Measurements from ENCODE around the gene SLC22A15. TPM values are rescaled to one million over a fixed set of nuclear protein-coding genes. Genes with fewer than 3 reads are reported as not detected.

SLC22A15 gene
- total RNA-seq, 1 donor from 2014 or later, result 5.3 TPM

- DNase-seq (ENCODE audit: low spot score, unreplicated experiment), result no peak
- Mint-ChIP-seq H3K4me3 (ENCODE audit: low read depth) (no peak overlapping the region), H3K27ac (no peak overlapping the region), H3K9me3 (ENCODE audit: low read depth) (peaks cover 9% of the 10 kb centered on the region), H3K4me1 (ENCODE audit: low read depth) (no peaks in the 10 kb centered on the region), H3K27me3 (no peaks in the 10 kb centered on the region), H3K36me3 (ENCODE audit: insufficient read depth) (peaks cover 2% of the 10 kb centered on the region)
- TF ChIP-seq CTCF (IDR thresholded peaks at IDR 0.05; ENCODE audit: unreplicated experiment), result no peak
Measured at GRCh38 chr1:116099379-116099778, 123.1 kb downstream of the SLC22A15 start.

DNA sequence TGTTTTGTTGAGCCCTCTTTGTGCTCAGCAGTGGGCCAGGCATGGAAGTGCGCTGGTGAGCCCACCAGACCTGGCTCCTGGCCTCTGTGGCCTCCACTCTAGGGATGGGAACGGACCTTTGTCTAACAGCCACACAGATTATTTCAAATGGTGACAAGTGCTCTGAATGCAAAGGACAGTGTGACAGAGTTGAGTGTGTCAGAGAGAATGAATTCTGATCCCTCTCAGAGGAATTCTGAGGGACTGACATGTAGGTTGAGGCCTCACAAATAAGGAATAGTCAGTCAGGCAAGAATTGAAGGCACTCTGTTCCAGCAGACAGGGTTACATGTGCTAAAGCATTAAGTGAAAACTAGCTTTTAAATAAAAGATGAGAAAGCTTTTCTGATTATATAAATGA, 123.6 kb downstream of the SLC22A15 start:
- no peak overlapping the region for H3K27ac Mint-ChIP-seq
- TF ChIP-seq CTCF (IDR thresholded peaks at IDR 0.05; ENCODE audit: unreplicated experiment), result no peak
- H3K4me3 Mint-ChIP-seq (ENCODE audit: low read depth), result no peak overlapping the region
- H3K27me3 Mint-ChIP-seq, result no peaks in the 10 kb centered on the region
- H3K4me1 Mint-ChIP-seq (ENCODE audit: low read depth), result no peaks in the 10 kb centered on the region
- peaks cover 2% of the 10 kb centered on the region for H3K36me3 Mint-ChIP-seq (ENCODE audit: insufficient read depth)
- no peak for DNase-seq (ENCODE audit: low spot score, unreplicated experiment)
- peaks cover 6% of the 10 kb centered on the region for H3K9me3 Mint-ChIP-seq (ENCODE audit: low read depth)

DNA sequence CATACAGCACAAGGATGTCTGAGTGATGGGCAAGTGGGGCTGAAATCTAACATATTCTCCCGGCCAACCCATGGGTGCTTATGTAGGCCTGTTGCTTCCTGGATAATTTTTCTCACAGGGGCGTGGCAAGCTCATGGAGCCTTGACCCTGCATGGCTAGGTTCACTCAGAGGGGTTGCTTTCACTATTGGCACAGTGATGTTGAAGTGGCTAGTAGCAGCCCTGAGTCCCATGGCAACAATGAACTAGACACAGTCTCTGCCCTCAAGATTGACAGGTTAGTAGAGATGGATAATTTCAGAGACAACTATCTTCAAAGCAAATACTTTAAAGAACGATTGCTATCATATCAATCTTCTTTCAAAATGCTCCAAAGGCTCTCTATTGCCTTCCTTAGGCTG, 128.4 kb downstream of the SLC22A15 start:
- H3K9me3 Mint-ChIP-seq (ENCODE audit: low read depth), result no peaks in the 10 kb centered on the region
- H3K27me3 Mint-ChIP-seq, result no peaks in the 10 kb centered on the region
- TF ChIP-seq CTCF (IDR thresholded peaks at IDR 0.05; ENCODE audit: unreplicated experiment), result no peak

DNA sequence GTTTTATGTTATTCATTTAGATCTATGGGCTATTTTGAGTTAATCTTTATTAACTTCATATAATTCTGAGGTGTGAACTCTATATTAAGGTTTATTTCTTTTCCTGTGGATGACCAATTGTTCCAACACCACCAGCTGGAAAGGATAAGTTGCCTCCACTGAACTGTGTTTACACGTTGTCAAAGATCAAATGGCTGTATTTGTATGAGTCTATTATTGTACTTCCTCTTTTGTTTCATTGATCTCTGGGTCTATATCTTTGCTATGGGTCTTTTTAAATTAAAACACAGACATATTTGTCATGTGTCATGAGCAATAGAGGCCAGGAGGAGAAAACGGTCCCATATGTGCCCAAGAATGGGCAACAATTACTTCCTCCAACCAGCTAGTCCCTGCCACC, 129.7 kb downstream of the SLC22A15 start:
- Mint-ChIP-seq H3K4me3 (ENCODE audit: low read depth) (no peak overlapping the region), H3K9me3 (ENCODE audit: low read depth) (no peaks in the 10 kb centered on the region), H3K27ac (no peak overlapping the region)

More for the DNA sequence above, 128.4 kb downstream of the SLC22A15 start:
- Mint-ChIP-seq H3K4me1 (ENCODE audit: low read depth) (peaks cover 4% of the 10 kb centered on the region), H3K36me3 (ENCODE audit: insufficient read depth) (no peaks in the 10 kb centered on the region), H3K27ac (no peak overlapping the region), H3K4me3 (ENCODE audit: low read depth) (no peak overlapping the region)
- no peak for DNase-seq (ENCODE audit: low spot score, unreplicated experiment)

GRCh38 chr1:116106646-116107045, 130.3 kb downstream of the SLC22A15 start:
- Mint-ChIP-seq H3K4me1 (ENCODE audit: low read depth) (peaks cover 20% of the 10 kb centered on the region), H3K4me3 (ENCODE audit: low read depth) (no peak overlapping the region), H3K27me3 (no peaks in the 10 kb centered on the region), H3K36me3 (ENCODE audit: insufficient read depth) (no peaks in the 10 kb centered on the region), H3K27ac (no peak overlapping the region), H3K9me3 (ENCODE audit: low read depth) (no peaks in the 10 kb centered on the region)
- no peak for DNase-seq (ENCODE audit: low spot score, unreplicated experiment)
- TF ChIP-seq CTCF (IDR thresholded peaks at IDR 0.05; ENCODE audit: unreplicated experiment), result no peak

More for the DNA sequence above, 129.7 kb downstream of the SLC22A15 start:
- TF ChIP-seq CTCF (IDR thresholded peaks at IDR 0.05; ENCODE audit: unreplicated experiment), result no peak
- H3K27me3 Mint-ChIP-seq, result no peaks in the 10 kb centered on the region
- peaks cover 15% of the 10 kb centered on the region for H3K4me1 Mint-ChIP-seq (ENCODE audit: low read depth)
- DNase-seq (ENCODE audit: low spot score, unreplicated experiment), result no peak
- H3K36me3 Mint-ChIP-seq (ENCODE audit: insufficient read depth), result no peaks in the 10 kb centered on the region

Data from progenitor cell of endocrine pancreas (in vitro differentiated cells).